ENCODE measurements around the gene EP400.
A peak's percentile ranks its signal among the peaks of the same experiment; 100 is the strongest.

Gene EP400

GRCh38 chr12:132083941-132084620, 134.3 kb downstream of the EP400 start:
- Histone ChIP-seq H3K27ac (peak overlapping the region; percentile 95 to 98), H3K4me3 (peak overlapping the region; percentile 99)
- TF ChIP-seq, protein P1, sequence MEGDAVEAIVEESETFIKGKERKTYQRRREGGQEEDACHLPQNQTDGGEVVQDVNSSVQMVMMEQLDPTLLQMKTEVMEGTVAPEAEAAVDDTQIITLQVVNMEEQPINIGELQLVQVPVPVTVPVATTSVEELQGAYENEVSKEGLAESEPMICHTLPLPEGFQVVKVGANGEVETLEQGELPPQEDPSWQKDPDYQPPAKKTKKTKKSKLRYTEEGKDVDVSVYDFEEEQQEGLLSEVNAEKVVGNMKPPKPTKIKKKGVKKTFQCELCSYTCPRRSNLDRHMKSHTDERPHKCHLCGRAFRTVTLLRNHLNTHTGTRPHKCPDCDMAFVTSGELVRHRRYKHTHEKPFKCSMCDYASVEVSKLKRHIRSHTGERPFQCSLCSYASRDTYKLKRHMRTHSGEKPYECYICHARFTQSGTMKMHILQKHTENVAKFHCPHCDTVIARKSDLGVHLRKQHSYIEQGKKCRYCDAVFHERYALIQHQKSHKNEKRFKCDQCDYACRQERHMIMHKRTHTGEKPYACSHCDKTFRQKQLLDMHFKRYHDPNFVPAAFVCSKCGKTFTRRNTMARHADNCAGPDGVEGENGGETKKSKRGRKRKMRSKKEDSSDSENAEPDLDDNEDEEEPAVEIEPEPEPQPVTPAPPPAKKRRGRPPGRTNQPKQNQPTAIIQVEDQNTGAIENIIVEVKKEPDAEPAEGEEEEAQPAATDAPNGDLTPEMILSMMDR (IDR thresholded peaks at IDR 0.05), result no peak
- DNase-seq (ENCODE audit: low spot score), result peak; percentile 93

GRCh38 chr12:132084621-132085290, 135.0 kb downstream of the EP400 start:
- Histone ChIP-seq H3K4me3 (peak overlapping the region; percentile 99), H3K27ac (peak overlapping the region; percentile 95 to 98)
- TF ChIP-seq, protein P1 (IDR thresholded peaks at IDR 0.05), result no peak
- peak; percentile 81 for DNase-seq (ENCODE audit: low spot score)

- TF ChIP-seq, protein P1 (IDR thresholded peaks at IDR 0.05), result no peak
- no peak for DNase-seq (ENCODE audit: low spot score)
- peak overlapping the region; percentile 95 to 98 for H3K27ac ChIP-seq
- H3K4me3 ChIP-seq, result peak overlapping the region; percentile 99
Observed at GRCh38 chr12:132085291-132085635, 135.5 kb downstream of the EP400 start.

- Histone ChIP-seq H3K4me3 (no peak overlapping the region), H3K27ac (no peak overlapping the region)
- TF ChIP-seq, protein P1 (IDR thresholded peaks at IDR 0.05), result no peak
- DNase-seq (ENCODE audit: low spot score), result no peak
Observed at GRCh38 chr12:132089407-132089910, 139.7 kb downstream of the EP400 start.

- no peak overlapping the region for H3K27ac ChIP-seq
- TF ChIP-seq, protein P1 (IDR thresholded peaks at IDR 0.05), result no peak
- H3K4me3 ChIP-seq, result no peak overlapping the region
- DNase-seq (ENCODE audit: low spot score), result no peak
Observed at GRCh38 chr12:132094269-132094891, 144.6 kb downstream of the EP400 start.

- DNase-seq (ENCODE audit: low spot score), result no peak
- Histone ChIP-seq H3K27ac (no peak overlapping the region), H3K4me3 (no peak overlapping the region)
- TF ChIP-seq, protein P1 (IDR thresholded peaks at IDR 0.05), result no peak
Observed at GRCh38 chr12:132095520-132096409, 146.0 kb downstream of the EP400 start.
